Activated CD4-positive, alpha-beta T cell treated with anti-CD3 and anti-CD28 coated beads for 36 hours (primary cell): ENCODE measurements around the gene MPLKIP. TPM values are rescaled to one million over a fixed set of nuclear protein-coding genes. Genes with fewer than 3 reads are reported as not detected.
"Not testable (repeated sequence)": the region's sequence is repeated elsewhere in the genome, so short reads cannot be mapped to it uniquely, and the experiment has no call there.

Experiments
- ATAC-seq: fragments of 200-7000 bp; cut with Tn5 transposase; one replicate; pipeline ENCODE4 v1.10.0; 2021; ENCODE audit warnings: mild to moderate bottlenecking, moderate library complexity
- CTCF ChIA-PET: fragments of 350-600 bp; sonication (Branson Sonifier 250); formaldehyde crosslinking; loops from one replicate; lab custom pipeline; 2021; ENCODE audit warnings: antibody characterized with exemption; lab: Charles Lee
- POLR2A ChIA-PET: fragments of 350-600 bp; sonication (Branson Sonifier 250); formaldehyde crosslinking; loops from one replicate; lab custom pipeline; 2021; ENCODE audit warnings: antibody characterized with exemption, inconsistent platforms; lab: Charles Lee
- DNase-seq: peaks from one replicate; pipeline ENCODE4 v3.0.0-alpha.2; 2020
- H3K27ac Mint-ChIP-seq: one replicate; pipeline ENCODE4 v1.8.0; 2021; ENCODE audit warnings: mixed read lengths
- H3K27me3 Mint-ChIP-seq: one replicate; pipeline ENCODE4 v1.8.0; 2021; ENCODE audit warnings: mixed read lengths
- H3K36me3 Mint-ChIP-seq: one replicate; pipeline ENCODE4 v1.8.0; 2021; ENCODE audit warnings: low read depth, mixed read lengths
- H3K4me1 Mint-ChIP-seq: one replicate; pipeline ENCODE4 v1.8.0; 2021; ENCODE audit warnings: mixed read lengths
- H3K4me3 Mint-ChIP-seq: one replicate; pipeline ENCODE4 v1.8.0; 2021; ENCODE audit warnings: mild to moderate bottlenecking, moderate library complexity, mixed read lengths
- H3K9me3 Mint-ChIP-seq: one replicate; pipeline ENCODE4 v1.8.0; 2021; ENCODE audit warnings: low read depth, mixed read lengths
- intact Hi-C, 2 experiments: fragments of 100-400 bp; cut with DNase I in 1 of 2; cut with micrococcal nuclease in 1 of 2; formaldehyde crosslinking; loops; one replicate each; pipeline versions ENCODE4 v1.14.2 to v1.15.1; 2022 to 2024; cut with DNase I, micrococcal nuclease
- total RNA-seq, 2 experiments: library from RNA; stranded (reverse); gene quantifications; one replicate each; pipeline ENCODE4 v1.2.3, GENCODE V29; 2021

MPLKIP gene
- total RNA-seq: 10 to 100 TPM; 28.5 to 35.2 TPM

- POLR2A ChIA-PET: interaction anchor here (0.6 kb wide), 1 partner anchor 738 kb away, joined by 3 read pairs; no protein-coding TSS in a partner anchor
Measured at GRCh38 chr7:40134428-40135316, at the start of gene MPLKIP, which contains the start of gene SUGCT. Gene MPLKIP, minus strand, starts transcription at chr7:40134622. Its CDS starts 55 bp downstream, at chr7:40134567. Gene SUGCT, plus strand, starts transcription at chr7:40135005.

GRCh38 chr7:40182452-40182851, 48.0 kb upstream of the MPLKIP start:
- intact Hi-C loops: no loop called here
- ATAC-seq (no peak), DNase-seq (no peak)
- Mint-ChIP-seq H3K4me3 (no peak overlapping the region), H3K36me3 (no peaks in the 10 kb centered on the region), H3K4me1 (no peaks in the 10 kb centered on the region), H3K9me3 (no peaks in the 10 kb centered on the region), H3K27ac (no peak overlapping the region), H3K27me3 (no peaks in the 10 kb centered on the region)
- ChIA-PET POLR2A (no interaction called here), CTCF (interaction anchor here (0.6 kb wide), 1 partner anchor 10 kb away, joined by 4 read pairs; no protein-coding TSS in a partner anchor)

More at GRCh38 chr7:40134428-40135316, at the start of gene MPLKIP, which contains the start of gene SUGCT:
- peak; percentile 86 for ATAC-seq
- Mint-ChIP-seq H3K4me1 (peaks cover 28% of the 10 kb centered on the region), H3K36me3 (peaks cover 12% of the 10 kb centered on the region), H3K4me3 (peak within 1 kb of the TSS; percentile 80), H3K9me3 (no peaks in the 10 kb centered on the region), H3K27ac (peak within 1 kb of the TSS; percentile 92), H3K27me3 (peaks cover 3% of the 10 kb centered on the region)
- CTCF ChIA-PET: interaction anchor here (0.6 to 1.4 kb wide), 8 partner anchors 8 to 280 kb away, joined by 3 to 5 read pairs (median 4); no protein-coding TSS in a partner anchor
- DNase-seq: peak; percentile 90
- intact Hi-C loops: loop anchor here (1.0 to 10.0 kb wide), 9 partner anchors 78 to 568 kb away; partner anchors contain the start of genes RALA (in 2 of the 2) and YAE1 (in 2 of the 2)

DNA sequence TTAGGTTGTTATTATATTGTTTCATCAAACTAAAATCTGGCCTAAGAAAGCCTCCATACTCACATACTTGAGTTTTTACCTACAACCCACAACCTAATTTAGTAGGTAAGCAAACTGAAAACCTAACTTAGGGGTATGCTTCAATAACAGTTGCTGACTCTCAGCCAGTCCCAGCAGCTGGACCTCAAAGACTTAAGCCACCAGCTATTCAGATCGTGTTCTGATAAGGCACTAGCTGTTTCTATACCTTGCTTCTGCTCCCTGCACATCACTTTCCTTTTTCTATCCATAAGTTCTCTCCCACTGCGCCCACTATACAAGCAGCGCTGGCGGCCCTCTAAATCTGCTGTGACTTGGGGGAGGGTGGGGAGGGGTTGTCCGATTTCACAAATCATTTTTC, 42.6 kb upstream of the MPLKIP start:
- intact Hi-C loops: no loop called here
- Mint-ChIP-seq H3K36me3 (no peaks in the 10 kb centered on the region), H3K4me1 (no peaks in the 10 kb centered on the region), H3K27ac (no peak overlapping the region), H3K4me3 (no peak overlapping the region), H3K27me3 (no peaks in the 10 kb centered on the region), H3K9me3 (no peaks in the 10 kb centered on the region)
- DNase-seq: no peak
- ChIA-PET CTCF (no interaction called here), POLR2A (no interaction called here)
- no peak for ATAC-seq

GRCh38 chr7:40175725-40176510, 41.5 kb upstream of the MPLKIP start:
- no peak overlapping the region for H3K4me3 Mint-ChIP-seq
- H3K9me3 Mint-ChIP-seq: no peaks in the 10 kb centered on the region
- H3K27me3 Mint-ChIP-seq: no peaks in the 10 kb centered on the region
- intact Hi-C loops: no loop called here
- DNase-seq: no peak
- POLR2A ChIA-PET: interaction anchor here (0.6 kb wide), 1 partner anchor 78 kb away, joined by 4 read pairs; no protein-coding TSS in a partner anchor
- no peaks in the 10 kb centered on the region for H3K36me3 Mint-ChIP-seq
- ATAC-seq: no peak
- no peaks in the 10 kb centered on the region for H3K4me1 Mint-ChIP-seq
- CTCF ChIA-PET: no interaction called here
- no peak overlapping the region for H3K27ac Mint-ChIP-seq

- DNase-seq, intact Hi-C loops, H3K36me3 Mint-ChIP-seq, H3K4me1 Mint-ChIP-seq, H3K27me3 Mint-ChIP-seq, CTCF ChIA-PET, ATAC-seq, H3K4me3 Mint-ChIP-seq, H3K9me3 Mint-ChIP-seq, POLR2A ChIA-PET, H3K27ac Mint-ChIP-seq: not testable (repeated sequence)
Measured at GRCh38 chr7:40175256-40175655, 40.8 kb upstream of the MPLKIP start.

- intact Hi-C loops, H3K9me3 Mint-ChIP-seq, DNase-seq, H3K27me3 Mint-ChIP-seq, H3K36me3 Mint-ChIP-seq, POLR2A ChIA-PET, H3K4me1 Mint-ChIP-seq, CTCF ChIA-PET, H3K27ac Mint-ChIP-seq, H3K4me3 Mint-ChIP-seq, ATAC-seq: not testable (repeated sequence)
Measured at GRCh38 chr7:40173121-40173520, 38.7 kb upstream of the MPLKIP start.

DNA sequence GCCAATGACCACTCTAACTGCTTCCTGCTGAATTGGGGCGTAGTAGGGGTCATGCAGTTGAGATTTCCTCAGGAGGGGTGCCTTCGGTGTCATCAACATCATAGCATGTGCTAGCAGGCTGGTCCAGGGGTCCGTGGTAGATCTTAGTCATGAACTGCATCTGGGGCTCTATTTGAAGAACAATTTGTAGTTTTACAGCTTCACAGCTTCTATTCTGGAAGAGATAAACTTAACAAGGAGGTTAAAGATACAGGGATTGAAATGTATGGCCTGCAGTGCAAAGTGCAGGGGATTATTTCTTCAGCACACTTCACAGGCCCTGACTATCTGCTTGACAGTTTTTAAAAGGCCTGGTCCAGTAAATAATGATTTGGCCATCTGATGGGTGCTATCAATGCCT, 33.8 kb upstream of the MPLKIP start:
- POLR2A ChIA-PET, intact Hi-C loops, ATAC-seq: not testable (repeated sequence)

GRCh38 chr7:40167291-40167690, 32.9 kb upstream of the MPLKIP start:
- POLR2A ChIA-PET: no interaction called here

More for the DNA sequence above, 33.8 kb upstream of the MPLKIP start:
- H3K27me3 Mint-ChIP-seq, H3K36me3 Mint-ChIP-seq, H3K27ac Mint-ChIP-seq, H3K9me3 Mint-ChIP-seq, DNase-seq, H3K4me3 Mint-ChIP-seq, H3K4me1 Mint-ChIP-seq, CTCF ChIA-PET: not testable (repeated sequence)

DNA sequence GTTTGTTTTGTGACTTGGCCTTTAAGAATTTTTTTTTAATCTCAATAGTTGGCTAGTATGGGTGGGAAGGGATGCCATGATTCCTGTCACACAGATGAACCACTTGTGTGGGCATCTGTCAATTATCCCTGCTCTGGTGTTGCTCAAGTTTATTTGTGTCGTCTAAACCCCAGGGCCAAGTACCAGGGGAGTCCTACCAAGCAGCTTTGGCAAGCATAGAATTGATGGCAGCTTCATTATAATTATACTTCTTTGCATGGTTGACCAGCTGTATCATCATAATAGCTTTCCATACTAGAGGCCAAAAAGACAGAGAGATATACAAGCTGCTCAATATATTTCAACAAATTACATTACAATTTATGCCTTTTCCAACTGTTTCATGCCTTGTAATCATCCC, 30.8 kb upstream of the MPLKIP start:
- CTCF ChIA-PET: no interaction called here
- POLR2A ChIA-PET: interaction anchor here (0.6 kb wide), 1 partner anchor 31 kb away, joined by 3 read pairs; no protein-coding TSS in a partner anchor
- intact Hi-C loops: no loop called here
- no peaks in the 10 kb centered on the region for H3K4me1 Mint-ChIP-seq
- H3K27ac Mint-ChIP-seq: no peak overlapping the region
- H3K9me3 Mint-ChIP-seq: no peaks in the 10 kb centered on the region
- no peaks in the 10 kb centered on the region for H3K36me3 Mint-ChIP-seq
- ATAC-seq (no peak), DNase-seq (no peak)
- no peak overlapping the region for H3K4me3 Mint-ChIP-seq
- peaks cover 3% of the 10 kb centered on the region for H3K27me3 Mint-ChIP-seq

More at GRCh38 chr7:40167291-40167690, 32.9 kb upstream of the MPLKIP start:
- H3K4me1 Mint-ChIP-seq: no peaks in the 10 kb centered on the region
- ATAC-seq (no peak), DNase-seq (no peak)
- no peak overlapping the region for H3K27ac Mint-ChIP-seq
- intact Hi-C loops: no loop called here
- H3K27me3 Mint-ChIP-seq: peaks cover 3% of the 10 kb centered on the region
- no peaks in the 10 kb centered on the region for H3K36me3 Mint-ChIP-seq
- H3K4me3 Mint-ChIP-seq: no peak overlapping the region
- CTCF ChIA-PET: no interaction called here
- no peaks in the 10 kb centered on the region for H3K9me3 Mint-ChIP-seq

DNA sequence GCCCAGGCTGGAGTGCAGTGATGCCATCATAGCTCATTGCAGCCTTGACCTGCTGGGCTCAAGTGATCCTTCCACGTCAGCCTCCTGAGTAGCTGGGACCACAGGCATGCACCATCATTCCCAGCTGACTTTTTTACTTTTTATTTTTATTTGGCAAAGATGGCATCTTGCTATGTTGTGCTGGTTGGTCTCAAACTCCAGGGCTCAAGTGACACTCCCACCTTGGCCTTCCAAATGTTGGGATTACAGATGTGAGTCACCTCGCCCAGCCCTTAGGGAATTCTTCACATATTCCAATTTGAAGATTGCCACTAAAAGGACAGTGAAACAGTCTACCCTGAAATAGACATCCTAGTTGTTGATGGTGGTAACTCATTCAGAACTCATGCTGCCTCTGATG, 28.1 kb upstream of the MPLKIP start:
- intact Hi-C loops: no loop called here
- POLR2A ChIA-PET: no interaction called here
- no peaks in the 10 kb centered on the region for H3K9me3 Mint-ChIP-seq
- H3K27me3 Mint-ChIP-seq: no peaks in the 10 kb centered on the region
- no peak for ATAC-seq
- H3K4me1 Mint-ChIP-seq: no peaks in the 10 kb centered on the region
- H3K27ac Mint-ChIP-seq: no peak overlapping the region
- H3K4me3 Mint-ChIP-seq: no peak overlapping the region
- CTCF ChIA-PET: no interaction called here
- no peak for DNase-seq
- no peaks in the 10 kb centered on the region for H3K36me3 Mint-ChIP-seq

GRCh38 chr7:40156988-40157387, 22.6 kb upstream of the MPLKIP start:
- Mint-ChIP-seq H3K4me1 (no peaks in the 10 kb centered on the region), H3K27me3 (no peaks in the 10 kb centered on the region), H3K9me3 (no peaks in the 10 kb centered on the region), H3K4me3 (no peak overlapping the region), H3K27ac (no peak overlapping the region), H3K36me3 (no peaks in the 10 kb centered on the region)
- DNase-seq (no peak), ATAC-seq (no peak)
- intact Hi-C loops: no loop called here
- POLR2A ChIA-PET: no interaction called here
- CTCF ChIA-PET: interaction anchor here (0.5 kb wide), 1 partner anchor 536 kb away, joined by 3 read pairs; no protein-coding TSS in a partner anchor
